IMR-90 (cell line): ENCODE data around the gene VPS50. TPM values are rescaled to one million over a fixed set of nuclear protein-coding genes. Genes with fewer than 3 reads are reported as not detected.

ENCODE experiments used
- ATAC-seq: fragments of 200-7000 bp; cut with Tn5 transposase; 2 replicates; pipeline ENCODE4 v1.9.1; 2020; ENCODE audit warnings: low read depth, mild to moderate bottlenecking, moderate library complexity
- BruUV-seq: library from RNA; stranded (reverse); fragments of 400-500 nt; replicated peaks from 2 replicates; lab custom pipeline; 2021; lab: Mats Ljungman, UMichigan
- CTCF ChIA-PET: fragments of 300-600 bp; formaldehyde crosslinking; extraction: SDS; loops from one replicate; lab custom pipeline; 2021; ENCODE audit warnings: antibody characterized with exemption; lab: Yijun Ruan, JAX
- POLR2A ChIA-PET: fragments of 300-600 bp; sonication (Branson Sonifier 250); formaldehyde crosslinking; loops from one replicate; lab custom pipeline; 2022; ENCODE audit warnings: antibody characterized with exemption; ENCODE audit not compliant: unreplicated experiment; lab: Charles Lee
- DNase-seq: peaks from one replicate; pipeline ENCODE4 v3.0.0; 2013
- H2AFZ ChIP-seq: replicated peaks from 2 replicates; pipeline ENCODE3; 2013; ENCODE audit warnings: low read length, mild to moderate bottlenecking; ENCODE audit not compliant: poor library complexity
- H2AK5ac ChIP-seq: 2 replicates; pipeline ENCODE4 v1.6.1; 2013; ENCODE audit warnings: low read depth, low read length, inconsistent platforms
- H2AK9ac ChIP-seq: replicated peaks from 2 replicates; pipeline ENCODE3; 2013; ENCODE audit warnings: mild to moderate bottlenecking, low read depth, low read length, moderate library complexity; ENCODE audit not compliant: poor library complexity
- H2BK120ac ChIP-seq: 2 replicates; pipeline ENCODE4 v1.6.1; 2013; ENCODE audit warnings: low read depth, low read length, inconsistent platforms
- H2BK15ac ChIP-seq: 3 replicates; pipeline ENCODE4 v1.6.1; 2013; ENCODE audit warnings: low read depth, low read length, inconsistent platforms
- H2BK20ac ChIP-seq: 2 replicates; pipeline ENCODE4 v1.6.1; 2013; ENCODE audit warnings: low read depth, mild to moderate bottlenecking, inconsistent platforms, low read length, moderate library complexity
- H2BK5ac ChIP-seq: 2 replicates; pipeline ENCODE4 v1.6.1; 2013; ENCODE audit warnings: mild to moderate bottlenecking, low read depth, low read length, inconsistent platforms; ENCODE audit not compliant: poor library complexity, severe bottlenecking
- H3K14ac ChIP-seq: replicated peaks from 2 replicates; pipeline ENCODE4 v1.6.1; 2013; ENCODE audit warnings: low read depth, low read length, inconsistent platforms
- H3K18ac ChIP-seq: 2 replicates; pipeline ENCODE4 v1.6.1; 2013; ENCODE audit warnings: low read depth, low read length, control low read depth
- H3K23ac ChIP-seq: 2 replicates; pipeline ENCODE4 v1.6.1; 2013; ENCODE audit warnings: low read depth, low read length, inconsistent platforms
- H3K27ac ChIP-seq: 2 replicates; pipeline ENCODE4 v1.5.1; 2013; ENCODE audit warnings: mild to moderate bottlenecking, control low read depth, low read length; ENCODE audit not compliant: insufficient read depth
- H3K27me3 ChIP-seq: 2 replicates; pipeline ENCODE4 v1.6.1; 2013; ENCODE audit warnings: low read length; ENCODE audit not compliant: control insufficient read depth, insufficient read depth
- H3K36me3 ChIP-seq: 2 replicates; pipeline ENCODE4 v1.6.1; 2013; ENCODE audit warnings: low read length, mixed read lengths; ENCODE audit not compliant: control insufficient read depth, insufficient read depth
- H3K4ac ChIP-seq: 2 replicates; pipeline ENCODE4 v1.6.1; 2013; ENCODE audit warnings: low read depth, low read length, inconsistent platforms
- H3K4me1 ChIP-seq: 2 replicates; pipeline ENCODE4 v1.6.1; 2013; ENCODE audit warnings: low read length, mixed read lengths; ENCODE audit not compliant: control insufficient read depth, insufficient read depth
- H3K4me2 ChIP-seq: 2 replicates; pipeline ENCODE4 v1.6.1; 2013; ENCODE audit warnings: low read depth, mild to moderate bottlenecking, control low read depth, low read length, moderate library complexity
- H3K4me3 ChIP-seq: 2 replicates; pipeline ENCODE4 v1.5.1; 2013; ENCODE audit warnings: low read depth, mild to moderate bottlenecking, control low read depth, low read length, moderate library complexity; ENCODE audit not compliant: insufficient read depth
- H3K56ac ChIP-seq: 2 replicates; pipeline ENCODE4 v1.6.1; 2013; ENCODE audit warnings: low read length, inconsistent platforms; ENCODE audit not compliant: insufficient read depth; ENCODE audit errors: extremely low read depth
- H3K79me1 ChIP-seq, 2 experiments: 2 replicates each; pipeline ENCODE4 v1.6.1; 2013; ENCODE audit warnings: low read length in 2 of 2, inconsistent platforms in 1 of 2, low read depth in 1 of 2
- H3K9ac ChIP-seq: 2 replicates; pipeline ENCODE4 v1.6.1; 2013; ENCODE audit warnings: low read depth, low read length, control low read depth
- H3K9me1 ChIP-seq: 2 replicates; pipeline ENCODE4 v1.6.1; 2013; ENCODE audit warnings: low read length, inconsistent platforms; ENCODE audit not compliant: insufficient read depth
- H3K9me3 ChIP-seq: 2 replicates; pipeline ENCODE4 v1.6.1; 2013; ENCODE audit warnings: low read length; ENCODE audit not compliant: control insufficient read depth, insufficient read depth
- H4K20me1 ChIP-seq: 2 replicates; pipeline ENCODE4 v1.6.1; 2013; ENCODE audit warnings: low read length, inconsistent platforms; ENCODE audit not compliant: insufficient read depth
- H4K5ac ChIP-seq: 2 replicates; pipeline ENCODE4 v1.6.1; 2013; ENCODE audit warnings: mild to moderate bottlenecking, low read depth, low read length, control low read depth
- H4K8ac ChIP-seq, 2 experiments: 2 replicates each; pipeline ENCODE4 v1.6.1; 2013; ENCODE audit warnings: low read depth in 2 of 2, low read length in 2 of 2, control low read depth in 1 of 2, inconsistent platforms in 1 of 2
- H4K91ac ChIP-seq: 2 replicates; pipeline ENCODE4 v1.6.1; 2013; ENCODE audit warnings: low read depth, low read length, inconsistent platforms; ENCODE audit not compliant: insufficient read depth
- BHLHE40 ChIP-seq: fragments of 150-350 bp; IDR thresholded peaks from 2 replicates; pipeline ENCODE4 v1.6.1; 2016; ENCODE audit warnings: mild to moderate bottlenecking, low read depth, low read length
- CEBPB ChIP-seq: IDR thresholded peaks from 2 replicates; pipeline ENCODE4 v1.6.1; 2012; ENCODE audit warnings: low read depth, low read length, improper control_type of control experiment
- CHD1 ChIP-seq: IDR thresholded peaks from 2 replicates; pipeline ENCODE4 v1.6.1; 2012; ENCODE audit warnings: low read depth, low read length, improper control_type of control experiment
- ELK1 ChIP-seq: fragments of 150-350 bp; IDR thresholded peaks from 2 replicates; pipeline ENCODE4 v1.6.1; 2016; ENCODE audit warnings: low read depth, mild to moderate bottlenecking, low read length, moderate library complexity, borderline replicate concordance
- FOS ChIP-seq: fragments of 150-350 bp; IDR thresholded peaks from 2 replicates; pipeline ENCODE4 v1.6.1; 2016; ENCODE audit warnings: low read depth, low read length
- MAFK ChIP-seq: IDR thresholded peaks from 2 replicates; pipeline ENCODE4 v1.6.1; 2012; ENCODE audit warnings: low read depth, low read length, improper control_type of control experiment
- MAZ ChIP-seq: IDR thresholded peaks from 2 replicates; pipeline ENCODE4 v1.6.1; 2012; ENCODE audit warnings: low read depth, mild to moderate bottlenecking, low read length, improper control_type of control experiment, moderate library complexity, borderline replicate concordance
- MXI1 ChIP-seq: IDR thresholded peaks from 2 replicates; pipeline ENCODE4 v1.6.1; 2012; ENCODE audit warnings: low read depth, mild to moderate bottlenecking, low read length, moderate library complexity, borderline replicate concordance
- NFE2L2 ChIP-seq: fragments of 150-350 bp; IDR thresholded peaks from 2 replicates; pipeline ENCODE4 v1.6.1; 2016; ENCODE audit warnings: low read depth, mild to moderate bottlenecking, low read length
- POLR2A ChIP-seq: IDR thresholded peaks from 2 replicates; pipeline ENCODE4 v1.6.1; 2012; ENCODE audit warnings: mild to moderate bottlenecking, low read depth, low read length
- RAD21 ChIP-seq: IDR thresholded peaks from 2 replicates; pipeline ENCODE4 v1.6.1; 2012; ENCODE audit warnings: low read length, improper control_type of control experiment
- RCOR1 ChIP-seq: IDR thresholded peaks from 2 replicates; pipeline ENCODE4 v1.6.1; 2012; ENCODE audit warnings: mild to moderate bottlenecking, low read length, improper control_type of control experiment; ENCODE audit not compliant: insufficient replicate concordance
- RFX5 ChIP-seq: IDR thresholded peaks from 2 replicates; pipeline ENCODE4 v1.8.0; 2012; ENCODE audit warnings: low read depth, mild to moderate bottlenecking, low read length, moderate library complexity
- SMC3 ChIP-seq: fragments of 150-350 bp; IDR thresholded peaks from 2 replicates; pipeline ENCODE4 v1.6.1; 2016; ENCODE audit warnings: low read depth, mild to moderate bottlenecking, antibody characterized with exemption, low read length, moderate library complexity
- WGBS, 2 experiments: methylation state at CpG; one replicate each; pipeline versions ENCODE4 v1.1.5 to v1.1.7; 2013; ENCODE audit warnings: missing lambda C conversion rate in 2 of 2; ENCODE audit not compliant: insufficient read length in 1 of 2; ENCODE audit errors: extremely low coverage in 2 of 2; 5-methylcytosine and 5-hydroxymethylcytosine counted together
- dilution Hi-C: fragments of 300-500 bp; cut with HindIII; formaldehyde crosslinking; loops from one replicate; pipeline ENCODE4 v1.14.3; 2018; ENCODE audit warnings: low sequenced_read_pairs; ENCODE audit not compliant: unreplicated experiment
- in situ Hi-C: fragments of 300-500 bp; cut with MboI; formaldehyde crosslinking; loops from 3 replicates; pipeline ENCODE4 v1.14.3; 2019; ENCODE audit warnings: low sequenced_read_pairs, inconsistent platforms, mixed read lengths
- intact Hi-C: fragments of 100-400 bp; cut with micrococcal nuclease; formaldehyde crosslinking; loops from 2 replicates; pipeline ENCODE4 v1.10.0; 2022
- polyA plus RNA-seq, 3 experiments: library from polyadenylated mRNA; depleted of rRNA; stranded (reverse); fragments of >200 nt; gene quantifications; 2 replicates each; pipeline ENCODE4 v1.2.3, GENCODE V29; 2012; ENCODE audit warnings: low replicate concordance in 1 of 3
- total RNA-seq: library from RNA; depleted of rRNA; stranded (reverse); fragments of >200 nt; gene quantifications from 2 replicates; pipeline ENCODE4 v1.2.3, GENCODE V29; 2012
- TF ChIP-seq, protein P1 (sequence below): fragments of 150-350 bp; IDR thresholded peaks from 2 replicates; pipeline ENCODE4 v1.6.1; 2017; ENCODE audit warnings: mild to moderate bottlenecking, antibody characterized with exemption, low read length, low read depth

VPS50 gene
- total and polyA plus RNA-seq, 2 of the 4 experiments (the other 2 are of a cell fraction): 7.1 to 22.0 TPM

- Histone ChIP-seq H2BK120ac (no peak overlapping the region), H3K4me1 (no peaks in the 10 kb centered on the region), H2AK9ac (no peak overlapping the region), H2BK5ac (no peak overlapping the region), H4K20me1 (no peaks in the 10 kb centered on the region), H3K14ac (no peak overlapping the region), H3K4me2 (no peak overlapping the region), H2BK15ac (no peak overlapping the region), H3K9me3 (no peaks in the 10 kb centered on the region), H3K56ac (no peak overlapping the region), H3K36me3 (no peaks in the 10 kb centered on the region), H4K5ac (no peak overlapping the region), H3K18ac (no peak overlapping the region), H3K4ac (no peak overlapping the region), H3K79me1 (no peaks in the 10 kb centered on the region), H3K27ac (no peak overlapping the region), H2AFZ (no peak overlapping the region), H3K9ac (no peak overlapping the region), H2BK20ac (no peak overlapping the region), H4K8ac (no peak overlapping the region), H2AK5ac (no peak overlapping the region), H3K4me3 (no peak overlapping the region), H3K23ac (no peak overlapping the region), H3K27me3 (no peaks in the 10 kb centered on the region), H3K9me1 (no peaks in the 10 kb centered on the region), H4K91ac (no peak overlapping the region)
- dilution Hi-C loops (no loop called here), in situ Hi-C loops (no loop called here), intact Hi-C loops (no loop called here)
- no peak for TF ChIP-seq CHD1
- TF ChIP-seq MAZ: no peak
- TF ChIP-seq RAD21: no peak
- TF ChIP-seq MAFK: no peak
- TF ChIP-seq, protein P1, sequence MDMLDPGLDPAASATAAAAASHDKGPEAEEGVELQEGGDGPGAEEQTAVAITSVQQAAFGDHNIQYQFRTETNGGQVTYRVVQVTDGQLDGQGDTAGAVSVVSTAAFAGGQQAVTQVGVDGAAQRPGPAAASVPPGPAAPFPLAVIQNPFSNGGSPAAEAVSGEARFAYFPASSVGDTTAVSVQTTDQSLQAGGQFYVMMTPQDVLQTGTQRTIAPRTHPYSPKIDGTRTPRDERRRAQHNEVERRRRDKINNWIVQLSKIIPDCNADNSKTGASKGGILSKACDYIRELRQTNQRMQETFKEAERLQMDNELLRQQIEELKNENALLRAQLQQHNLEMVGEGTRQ: no peak
- no peak for TF ChIP-seq RCOR1
- no peak for TF ChIP-seq FOS
- TF ChIP-seq RFX5: no peak
- TF ChIP-seq ELK1: no peak
- TF ChIP-seq POLR2A: no peak
- no peak for TF ChIP-seq NFE2L2
- TF ChIP-seq MXI1: no peak
- TF ChIP-seq CEBPB: no peak
- no peak for TF ChIP-seq BHLHE40
- TF ChIP-seq SMC3: no peak
- peak; percentile 5 for DNase-seq
- ChIA-PET CTCF (no interaction called here), POLR2A (no interaction called here)
- WGBS, 2 experiments: no CpG with 5 or more reads among the region's 1 CpG
- no TSS peak for BruUV-seq
- ATAC-seq: peak; percentile 51
These were observed 52.7 kb downstream of the VPS50 start for GRCh38 chr7:93284908-93285307.
